ENCODE data around the gene POLR2E. TPM values are rescaled to one million over a fixed set of nuclear protein-coding genes. Genes with fewer than 3 reads are reported as not detected.
A peak's percentile ranks its signal among the peaks of the same experiment; 100 is the strongest.

POLR2E gene
- total and polyA plus RNA-seq, 9 of the 15 experiments (the other 6 are each of a cell fraction or from before 2014, with no cell fraction given): 3.4 to 413 (median 244) TPM

DNA sequence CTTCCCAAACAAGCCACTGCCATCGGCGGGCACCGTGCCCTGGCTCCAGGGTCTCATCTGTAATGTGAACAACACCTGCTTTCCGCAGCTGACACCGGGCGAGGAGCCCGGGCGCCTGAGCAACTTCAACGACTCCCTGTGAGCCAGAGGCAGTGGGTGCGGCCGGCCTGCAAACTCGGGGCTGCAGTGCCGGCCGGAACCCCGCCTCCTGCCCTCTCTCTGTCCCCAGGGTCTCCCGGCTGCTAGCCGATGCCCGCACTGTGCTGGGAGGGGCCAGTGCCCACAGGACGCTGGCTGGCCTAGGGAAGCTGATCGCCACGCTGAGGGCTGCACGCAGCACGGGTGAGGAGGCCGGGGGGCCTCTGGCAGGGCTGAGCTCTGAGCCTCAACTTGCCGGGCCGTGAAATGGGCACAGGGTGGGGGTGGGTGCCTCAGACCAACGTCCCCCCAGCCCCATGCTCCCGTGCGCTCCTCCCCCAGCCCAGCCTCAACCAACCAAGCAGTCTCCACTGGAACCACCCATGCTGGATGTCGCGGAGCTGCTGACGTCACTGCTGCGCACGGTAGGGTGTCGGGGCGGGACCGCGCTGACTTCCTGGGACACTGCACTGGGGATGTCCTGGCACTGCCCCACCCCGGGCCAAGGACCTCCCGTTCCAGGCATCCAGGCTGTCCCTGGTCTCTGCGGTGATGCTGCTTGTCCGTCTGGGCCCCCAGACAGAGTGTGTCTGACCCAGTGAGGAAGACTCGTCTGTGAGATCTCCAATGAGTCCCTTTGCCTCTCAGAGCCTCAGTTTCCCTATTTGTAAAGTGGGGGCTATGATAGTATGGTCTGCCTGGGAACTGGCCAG, 53.1 kb downstream of the POLR2E start (continued):
- TF ChIP-seq CEBPG (CRISPR knock-in tag; IDR thresholded peaks at IDR 0.05): no peak
- TF ChIP-seq CEBPG (tag; conservative IDR thresholded peaks at IDR 0.05 in 1 of 2, IDR thresholded peaks at IDR 0.05 in 1 of 2): no peak
- no peak for TF ChIP-seq ZNF507 (tag; conservative IDR thresholded peaks at IDR 0.05)
- TF ChIP-seq POLR2AphosphoS2 (IDR thresholded peaks at IDR 0.05; ENCODE audit: low read length): no peak; the same call in 1 of the 2 replicates
- TF ChIP-seq, protein P1, sequence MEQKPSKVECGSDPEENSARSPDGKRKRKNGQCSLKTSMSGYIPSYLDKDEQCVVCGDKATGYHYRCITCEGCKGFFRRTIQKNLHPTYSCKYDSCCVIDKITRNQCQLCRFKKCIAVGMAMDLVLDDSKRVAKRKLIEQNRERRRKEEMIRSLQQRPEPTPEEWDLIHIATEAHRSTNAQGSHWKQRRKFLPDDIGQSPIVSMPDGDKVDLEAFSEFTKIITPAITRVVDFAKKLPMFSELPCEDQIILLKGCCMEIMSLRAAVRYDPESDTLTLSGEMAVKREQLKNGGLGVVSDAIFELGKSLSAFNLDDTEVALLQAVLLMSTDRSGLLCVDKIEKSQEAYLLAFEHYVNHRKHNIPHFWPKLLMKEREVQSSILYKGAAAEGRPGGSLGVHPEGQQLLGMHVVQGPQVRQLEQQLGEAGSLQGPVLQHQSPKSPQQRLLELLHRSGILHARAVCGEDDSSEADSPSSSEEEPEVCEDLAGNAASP (IDR thresholded peaks at IDR 0.05): no peak
- no peak for TF ChIP-seq RAD21 (CRISPR knock-in tag; conservative IDR thresholded peaks at IDR 0.05 in 1 of 2, IDR thresholded peaks at IDR 0.05 in 1 of 2)
- TF ChIP-seq POLR2AphosphoS5 (IDR thresholded peaks at IDR 0.05; ENCODE audit: control insufficient read depth, insufficient read depth, low read depth, low read length): 0 out of 2 replicates have a peak, but pooled peaks have one; percentile 33
- TF ChIP-seq, protein P2, sequence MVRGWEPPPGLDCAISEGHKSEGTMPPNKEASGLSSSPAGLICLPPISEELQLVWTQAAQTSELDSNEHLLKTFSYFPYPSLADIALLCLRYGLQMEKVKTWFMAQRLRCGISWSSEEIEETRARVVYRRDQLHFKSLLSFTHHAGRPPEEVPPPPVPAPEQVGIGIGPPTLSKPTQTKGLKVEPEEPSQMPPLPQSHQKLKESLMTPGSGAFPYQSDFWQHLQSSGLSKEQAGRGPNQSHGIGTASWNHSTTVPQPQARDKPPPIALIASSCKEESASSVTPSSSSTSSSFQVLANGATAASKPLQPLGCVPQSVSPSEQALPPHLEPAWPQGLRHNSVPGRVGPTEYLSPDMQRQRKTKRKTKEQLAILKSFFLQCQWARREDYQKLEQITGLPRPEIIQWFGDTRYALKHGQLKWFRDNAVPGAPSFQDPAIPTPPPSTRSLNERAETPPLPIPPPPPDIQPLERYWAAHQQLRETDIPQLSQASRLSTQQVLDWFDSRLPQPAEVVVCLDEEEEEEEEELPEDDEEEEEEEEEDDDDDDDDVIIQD (CRISPR knock-in tag; IDR thresholded peaks at IDR 0.05): no peak
- no peak for TF ChIP-seq IRF9 (tag; IDR thresholded peaks at IDR 0.05)
- TF ChIP-seq ZNF311 (CRISPR knock-in tag; IDR thresholded peaks at IDR 0.05): no peak
- TF ChIP-seq ZNF146 (CRISPR knock-in tag; IDR thresholded peaks at IDR 0.05; ENCODE audit: unreplicated experiment): peak; percentile 3
- TF ChIP-seq BDP1 (IDR thresholded peaks at IDR 0.05; ENCODE audit: insufficient read depth, insufficient read length): no peak
- TF ChIP-seq, protein P3, sequence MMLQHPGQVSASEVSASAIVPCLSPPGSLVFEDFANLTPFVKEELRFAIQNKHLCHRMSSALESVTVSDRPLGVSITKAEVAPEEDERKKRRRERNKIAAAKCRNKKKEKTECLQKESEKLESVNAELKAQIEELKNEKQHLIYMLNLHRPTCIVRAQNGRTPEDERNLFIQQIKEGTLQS (IDR thresholded peaks at IDR 0.05): peak; percentile 88
- TF ChIP-seq, protein P3 (CRISPR knock-in tag; conservative IDR thresholded peaks at IDR 0.05): no peak
- TF ChIP-seq POLR2H (tag; IDR thresholded peaks at IDR 0.05; ENCODE audit: low read depth): no peak
- TF ChIP-seq L3MBTL2 (IDR thresholded peaks at IDR 0.05): no peak
- TF ChIP-seq ZNF263 (CRISPR knock-in tag; IDR thresholded peaks at IDR 0.05; ENCODE audit: borderline replicate concordance): peak; percentile 91
- TF ChIP-seq JUNB (CRISPR knock-in tag; conservative IDR thresholded peaks at IDR 0.05): no peak
- no peak for TF ChIP-seq ZNF644 (tag; IDR thresholded peaks at IDR 0.05; ENCODE audit: low read depth)
- no peak for TF ChIP-seq ZNF217 (CRISPR knock-in tag; IDR thresholded peaks at IDR 0.05)
- peak; percentile 97 for TF ChIP-seq CREB1 (IDR thresholded peaks at IDR 0.05)
- TF ChIP-seq CREB1 (CRISPR knock-in tag; IDR thresholded peaks at IDR 0.05): peak; percentile 98
- TF ChIP-seq RBM25 (IDR thresholded peaks at IDR 0.05; ENCODE audit: low read depth, low read length, severe bottlenecking): peak; percentile 93
- peak; percentile 83; the same call in 1 of the 2 replicates for TF ChIP-seq SMARCA5 (IDR thresholded peaks at IDR 0.05)

All from K562 (cell line).